Raji (cell line): ENCODE results near the gene NEGR1.

Experiments used
- POLR2A ChIP-seq: IDR thresholded peaks from 2 replicates; pipeline ENCODE4 v1.6.1; 2011; ENCODE audit warnings: low read depth, low read length, control low read depth; ENCODE audit not compliant: insufficient read depth

NEGR1 gene

DNA sequence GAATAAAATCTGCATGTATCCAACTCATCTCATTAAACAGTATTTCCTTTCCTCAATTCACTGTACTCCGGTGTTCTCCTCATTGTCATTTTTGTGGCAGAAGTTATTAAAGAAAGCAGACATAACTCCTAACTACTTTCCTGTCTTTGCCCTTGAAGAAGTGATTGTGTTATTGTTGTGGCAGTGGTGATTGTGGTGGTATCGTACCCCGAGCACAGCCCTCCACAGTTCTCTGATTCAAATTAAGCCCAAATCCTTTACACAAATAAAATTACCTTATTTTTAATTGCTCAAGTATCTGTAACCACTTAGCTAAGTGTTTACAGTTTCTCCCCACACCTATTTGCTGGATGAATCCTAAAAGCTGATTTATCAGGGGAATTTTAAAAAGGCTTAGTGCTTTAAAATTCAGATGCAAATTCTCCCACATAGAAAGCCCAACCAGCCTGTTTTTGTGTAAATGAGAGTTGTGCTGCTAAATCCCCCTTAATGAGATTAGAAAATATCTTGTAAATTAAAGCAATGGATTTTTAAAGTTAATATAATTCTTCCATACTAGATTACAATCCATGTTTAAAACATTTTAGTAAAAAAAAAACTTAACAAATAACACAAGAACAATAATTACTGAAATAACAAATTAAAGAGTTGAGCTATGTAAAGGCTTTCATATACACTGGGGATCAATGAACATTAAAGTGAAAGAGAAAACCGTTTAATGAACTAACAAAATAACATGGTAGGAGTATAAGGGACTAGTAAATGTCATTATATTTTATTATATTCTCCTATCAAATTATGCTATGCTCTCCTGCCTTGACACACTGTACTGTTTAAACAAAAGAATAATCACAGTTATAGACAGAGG is 259.0 kb downstream of the NEGR1 start:
- TF ChIP-seq POLR2A, result no peak

DNA sequence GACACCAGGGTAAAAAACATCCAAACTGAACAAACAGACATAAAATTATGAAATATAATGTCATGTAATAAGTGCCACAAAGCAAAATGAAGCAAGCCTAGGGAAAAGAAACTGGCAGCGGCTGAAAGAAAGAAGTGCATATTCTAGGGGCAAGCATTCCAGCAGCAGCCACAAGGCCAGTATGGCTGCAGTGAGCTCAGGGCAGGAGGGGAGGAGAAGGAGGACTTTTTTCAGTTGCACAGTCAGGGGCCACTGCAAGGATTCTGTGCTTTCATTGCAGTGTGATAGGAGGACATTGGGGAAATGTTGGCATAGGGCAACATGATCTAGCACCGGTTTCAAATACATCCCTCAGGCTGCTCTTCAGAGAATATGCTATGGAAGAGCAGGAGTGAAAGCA is 263.8 kb downstream of the NEGR1 start:
- no peak for TF ChIP-seq POLR2A

- no peak for TF ChIP-seq POLR2A
Observed at GRCh38 chr1:72015006-72015405, 267.3 kb downstream of the NEGR1 start.

GRCh38 chr1:72013161-72013560 is 269.2 kb downstream of the NEGR1 start:
- no peak for TF ChIP-seq POLR2A

DNA sequence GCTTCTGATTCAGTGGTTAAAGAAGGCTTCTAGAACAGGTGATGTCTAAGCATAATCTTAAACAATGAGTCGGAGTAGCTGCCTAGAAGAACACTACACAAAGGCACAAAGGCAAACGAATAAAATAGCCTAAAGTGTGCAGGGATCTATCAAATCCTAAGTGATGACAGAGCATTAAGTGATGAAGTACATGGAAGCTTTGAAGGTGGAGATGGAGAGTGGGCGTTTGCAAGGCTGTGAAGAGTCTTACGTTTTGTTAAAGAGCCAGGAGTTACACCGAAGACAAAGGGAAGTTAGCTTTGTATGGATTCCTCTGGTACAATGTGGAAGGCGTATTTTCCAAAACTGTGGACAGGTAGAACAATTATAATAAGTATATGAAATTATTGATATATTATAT is 270.6 kb downstream of the NEGR1 start:
- no peak for TF ChIP-seq POLR2A

GRCh38 chr1:72010094-72010431 is 272.3 kb downstream of the NEGR1 start:
- no peak for TF ChIP-seq POLR2A

DNA sequence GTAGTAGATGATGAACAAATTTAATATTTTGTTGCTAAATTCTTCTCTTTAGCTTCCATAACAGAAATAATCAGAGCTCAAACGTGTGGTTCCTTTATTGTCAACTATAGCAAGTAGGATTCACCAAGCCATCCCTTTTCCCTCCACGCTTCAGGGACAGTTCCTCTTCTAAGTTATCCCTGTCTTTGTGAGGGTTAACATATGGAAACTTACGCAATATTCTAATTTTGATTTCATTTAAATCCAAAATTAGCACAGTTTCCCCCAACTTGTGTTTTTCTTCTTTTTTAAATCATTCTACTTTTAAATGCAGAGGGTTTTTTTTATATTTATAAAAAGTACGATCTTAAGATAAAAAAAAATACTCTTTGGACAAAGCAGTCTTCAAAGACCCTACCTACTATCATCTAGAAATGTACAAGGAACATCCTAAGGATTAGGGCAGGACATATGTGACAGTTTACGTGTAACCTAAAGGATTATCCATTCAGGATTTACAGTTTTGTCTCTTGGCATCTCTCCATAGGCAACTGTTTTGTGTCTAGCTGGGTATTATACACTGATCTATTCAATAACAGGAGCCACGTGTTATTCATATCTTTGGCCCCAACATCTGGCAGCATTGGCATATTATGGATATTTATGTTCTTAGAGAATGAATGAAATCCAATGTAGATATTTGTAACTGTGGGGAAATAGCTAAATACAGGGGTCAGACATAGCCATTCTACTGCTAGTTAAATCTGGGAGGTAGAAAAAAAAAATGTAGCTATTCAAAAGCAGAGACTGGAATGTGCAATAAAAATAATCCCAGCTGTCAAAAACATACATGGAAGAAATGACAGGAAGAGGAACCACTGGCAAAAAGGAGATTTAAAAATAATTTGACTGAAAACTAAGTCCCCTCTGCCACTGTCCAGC is 272.9 kb downstream of the NEGR1 start:
- no peak for TF ChIP-seq POLR2A

- TF ChIP-seq POLR2A, result no peak
Observed at GRCh38 chr1:72007312-72007711, 275.0 kb downstream of the NEGR1 start.

GRCh38 chr1:72006092-72006491 is 276.2 kb downstream of the NEGR1 start:
- TF ChIP-seq POLR2A, result no peak

GRCh38 chr1:72003092-72003491 is 279.2 kb downstream of the NEGR1 start:
- TF ChIP-seq POLR2A, result no peak

GRCh38 chr1:72000809-72001208 is 281.5 kb downstream of the NEGR1 start:
- no peak for TF ChIP-seq POLR2A

GRCh38 chr1:71994646-71995045 is 287.7 kb downstream of the NEGR1 start:
- no peak for TF ChIP-seq POLR2A

DNA sequence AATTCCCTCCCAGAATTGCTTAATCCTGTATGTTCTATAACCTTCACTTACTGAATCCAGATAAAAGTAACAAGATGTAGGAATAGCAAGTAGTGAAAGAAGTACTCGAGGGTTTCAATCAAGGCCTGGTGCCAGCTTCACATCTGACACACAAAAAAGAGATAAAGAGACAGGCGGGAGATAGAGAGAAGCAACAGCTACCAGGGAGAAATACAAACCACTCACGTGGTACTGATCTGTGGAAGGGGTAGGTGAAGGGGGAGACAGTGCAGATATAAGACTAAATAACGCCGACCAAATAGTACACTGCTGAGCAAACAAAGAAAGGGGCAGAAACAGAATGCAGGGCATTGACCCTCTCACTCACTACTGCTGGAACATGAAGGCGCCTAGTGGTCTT is 295.2 kb downstream of the NEGR1 start:
- no peak for TF ChIP-seq POLR2A

GRCh38 chr1:71986160-71986559 is 296.2 kb downstream of the NEGR1 start:
- TF ChIP-seq POLR2A, result no peak

- no peak for TF ChIP-seq POLR2A
Observed at GRCh38 chr1:71980556-71980955, 301.8 kb downstream of the NEGR1 start.

DNA sequence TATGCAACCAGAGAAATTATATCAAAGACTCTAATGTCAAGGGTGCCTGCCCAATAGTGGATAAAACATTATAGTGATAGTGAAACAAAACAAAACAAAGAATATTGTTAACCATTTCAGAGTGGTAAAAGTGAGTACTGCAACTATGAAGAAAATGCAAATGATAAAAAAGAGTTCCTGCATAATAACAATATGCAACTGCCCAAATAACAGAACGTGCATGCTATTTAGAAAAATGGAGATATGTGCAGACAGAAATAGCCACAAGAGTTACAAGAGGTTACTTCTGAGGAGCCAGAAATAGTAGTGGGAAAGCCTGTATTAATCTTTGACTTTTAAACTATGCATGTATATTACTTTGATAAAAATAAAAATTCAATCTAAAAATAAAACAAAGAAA is 302.5 kb downstream of the NEGR1 start:
- TF ChIP-seq POLR2A, result no peak
